HCT116 (cell line): ENCODE measurements around the gene GDPD5. TPM values are rescaled to one million over a fixed set of nuclear protein-coding genes. Genes with fewer than 3 reads are reported as not detected.

ENCODE experiments used
- ATAC-seq: fragments of 200-7000 bp; cut with Tn5 transposase; 2 replicates; pipeline ENCODE4 v1.9.1; 2020; ENCODE audit warnings: mild to moderate bottlenecking, moderate library complexity
- BruUV-seq: library from RNA; stranded (reverse); fragments of 400-500 nt; replicated peaks from 2 replicates; lab custom pipeline; 2021; lab: Mats Ljungman, UMichigan
- CTCF ChIA-PET: fragments of 300-600 bp; sonication (Branson Sonifier 250); formaldehyde crosslinking; loops from one replicate; lab custom pipeline; 2021; ENCODE audit warnings: antibody characterized with exemption; lab: Charles Lee
- POLR2A ChIA-PET: fragments of 300-600, 350-600 bp; sonication (Branson Sonifier 250); formaldehyde crosslinking; loops from one replicate; lab custom pipeline; 2021; ENCODE audit warnings: antibody characterized with exemption; lab: Charles Lee
- RAD21 ChIA-PET, 2 experiments: fragments of 300-600 bp; sonication (Branson Sonifier 250); formaldehyde crosslinking; loops; one replicate each; lab custom pipeline; 2023; ENCODE audit warnings: low total read pairs in 2 of 2; ENCODE audit not compliant: uncharacterized antibody in 2 of 2, unreplicated experiment in 2 of 2, low non-redundant PET in 1 of 2; lab: Charles Lee
- DNase-seq: peaks from one replicate; pipeline ENCODE4 v3.0.0-alpha.2; 2010; ENCODE audit warnings: low read depth, low spot score
- H2AFZ ChIP-seq: fragments of 200-600 bp; shearing (Covaris generic), sonication (generic); 2 replicates; pipeline ENCODE4 v1.6.1; 2017; ENCODE audit warnings: low read depth, mixed run types, mixed read lengths, antibody characterized with exemption, low read length; ENCODE audit not compliant: poor library complexity, severe bottlenecking
- H3K27ac ChIP-seq: 2 replicates; pipeline ENCODE4 v1.5.1; 2012; ENCODE audit warnings: low read depth, low read length
- H3K27me3 ChIP-seq: fragments of 200-600 bp; sonication (generic); 2 replicates; pipeline ENCODE4 v1.6.1; 2016; ENCODE audit warnings: mixed run types, low read length, mixed read lengths; ENCODE audit not compliant: insufficient read depth
- H3K36me3 ChIP-seq, 2 experiments: fragments of 200-500 bp in 1 of 2; fragments of 200-600 bp in 1 of 2; sonication (Bioruptor generic) in 1 of 2; sonication (generic) in 1 of 2; 2 replicates each; pipeline versions ENCODE4 v1.5.1 to v1.6.1; 2014 to 2016; ENCODE audit warnings: low read length in 2 of 2, inconsistent platforms in 1 of 2, mixed read lengths in 1 of 2, mixed run types in 1 of 2; ENCODE audit not compliant: insufficient read depth in 2 of 2, control insufficient read depth in 1 of 2
- H3K4me1 ChIP-seq, 2 experiments: fragments of 200-600 bp in 1 of 2; sonication (generic) in 1 of 2; 2 replicates each; pipeline versions ENCODE4 v1.5.1 to v1.6.1; 2012 to 2017; ENCODE audit warnings: low read length in 2 of 2, inconsistent platforms in 1 of 2, mild to moderate bottlenecking in 1 of 2, mixed read lengths in 1 of 2, mixed run types in 1 of 2, moderate library complexity in 1 of 2; ENCODE audit not compliant: insufficient read depth in 2 of 2, control insufficient read depth in 1 of 2
- H3K4me2 ChIP-seq: fragments of 200-600 bp; sonication (generic); 2 replicates; pipeline ENCODE4 v1.6.1; 2017; ENCODE audit warnings: mixed run types, low read length, mixed read lengths
- H3K4me3 ChIP-seq, 2 experiments: fragments of 200-600 bp in 1 of 2; sonication (generic) in 1 of 2; replicated peaks in 1 of 2; 2 replicates each; pipeline ENCODE4 v1.5.1; 2011 to 2016; ENCODE audit warnings: low read length in 2 of 2, control low read depth in 1 of 2, low read depth in 1 of 2, mild to moderate bottlenecking in 1 of 2, mixed read lengths in 1 of 2, mixed run types in 1 of 2
- H3K79me2 ChIP-seq: fragments of 200-600 bp; sonication (generic); 2 replicates; pipeline ENCODE4 v1.6.1; 2017; ENCODE audit warnings: mild to moderate bottlenecking, mixed run types, low read length, moderate library complexity, mixed read lengths; ENCODE audit not compliant: insufficient read depth
- H3K9ac ChIP-seq: fragments of 200-600 bp; sonication (generic); 2 replicates; pipeline ENCODE4 v1.6.1; 2016; ENCODE audit warnings: low read length, mixed read lengths
- H3K9me2 ChIP-seq: fragments of 200-600 bp; sonication (generic), shearing (Covaris generic); 2 replicates; pipeline ENCODE4 v1.6.1; 2017; ENCODE audit warnings: mixed run types, mild to moderate bottlenecking, moderate library complexity; ENCODE audit not compliant: insufficient read depth
- H3K9me3 ChIP-seq, 2 experiments: fragments of 200-500 bp in 1 of 2; fragments of 200-600 bp in 1 of 2; sonication (Bioruptor generic) in 1 of 2; sonication (generic) in 1 of 2; 2 replicates each; pipeline ENCODE4 v1.6.1; 2014 to 2017; ENCODE audit warnings: low read length in 2 of 2, mixed read lengths in 2 of 2, inconsistent platforms in 1 of 2, low read depth in 1 of 2, mild to moderate bottlenecking in 1 of 2, mixed run types in 1 of 2, moderate library complexity in 1 of 2; ENCODE audit not compliant: control insufficient read depth in 1 of 2, insufficient read depth in 1 of 2
- H4K20me1 ChIP-seq: fragments of 200-600 bp; sonication (generic), shearing (Covaris generic); 2 replicates; pipeline ENCODE4 v1.6.1; 2017; ENCODE audit warnings: mixed run types, mild to moderate bottlenecking, moderate library complexity; ENCODE audit not compliant: insufficient read depth
- ATF3 ChIP-seq: IDR thresholded peaks from 2 replicates; pipeline ENCODE4 v1.6.1; 2012
- CBX3 ChIP-seq: IDR thresholded peaks from 2 replicates; pipeline ENCODE4 v1.6.1; 2012; ENCODE audit warnings: low read depth
- CEBPB ChIP-seq: IDR thresholded peaks from 2 replicates; pipeline ENCODE4 v1.6.1; 2012; ENCODE audit warnings: low read depth
- EGR1 ChIP-seq: IDR thresholded peaks from 2 replicates; pipeline ENCODE4 v1.6.1; 2012; ENCODE audit warnings: low read depth
- ELF1 ChIP-seq: IDR thresholded peaks from 2 replicates; pipeline ENCODE4 v1.6.1; 2012; ENCODE audit warnings: low read depth, borderline replicate concordance
- FOSL1 ChIP-seq: IDR thresholded peaks from 2 replicates; pipeline ENCODE4 v1.6.1; 2012; ENCODE audit warnings: low read depth
- JUND ChIP-seq: IDR thresholded peaks from 2 replicates; pipeline ENCODE4 v1.6.1; 2012
- POLR2A ChIP-seq: IDR thresholded peaks from 2 replicates; pipeline ENCODE4 v1.7.0; 2011; ENCODE audit warnings: borderline replicate concordance; ENCODE audit not compliant: insufficient read depth, insufficient read length; ENCODE audit errors: extremely low read depth
- POLR2AphosphoS5 ChIP-seq: IDR thresholded peaks from 2 replicates; pipeline ENCODE4 v1.6.1; 2011; ENCODE audit warnings: mild to moderate bottlenecking, low read depth, low read length, moderate library complexity
- RAD21 ChIP-seq: IDR thresholded peaks from 2 replicates; pipeline ENCODE4 v1.6.1; 2012; ENCODE audit warnings: low read depth, mild to moderate bottlenecking
- REST ChIP-seq: IDR thresholded peaks from 2 replicates; pipeline ENCODE4 v1.6.1; 2012; ENCODE audit warnings: low read depth
- SP1 ChIP-seq: IDR thresholded peaks from 2 replicates; pipeline ENCODE4 v1.6.1; 2012; ENCODE audit warnings: low read depth
- TCF7L2 ChIP-seq: IDR thresholded peaks from 2 replicates; pipeline ENCODE4 v1.7.0; 2011; ENCODE audit warnings: borderline replicate concordance, inconsistent platforms; ENCODE audit not compliant: insufficient read depth, insufficient read length; ENCODE audit errors: extremely low read depth
- ZBTB33 ChIP-seq: IDR thresholded peaks from 2 replicates; pipeline ENCODE4 v1.6.1; 2011; ENCODE audit warnings: mild to moderate bottlenecking, low read length, moderate library complexity; ENCODE audit not compliant: insufficient replicate concordance; ENCODE audit errors: extremely low read depth
- ZFX ChIP-seq: fragments of 450-650 bp; IDR thresholded peaks from 2 replicates; pipeline ENCODE4 v1.6.1; 2017
- ZNF274 ChIP-seq: fragments of 200-500 bp; sonication (Bioruptor generic); IDR thresholded peaks from 2 replicates; pipeline ENCODE4 v1.6.1; 2014; ENCODE audit warnings: mild to moderate bottlenecking, low read depth, low read length, inconsistent platforms
- intact Hi-C: fragments of 100-400 bp; cut with micrococcal nuclease; formaldehyde crosslinking; loops from 2 replicates; pipeline ENCODE4 v1.10.0; 2022
- total RNA-seq: library from RNA; stranded (reverse); gene quantifications from one replicate; pipeline ENCODE4 v1.2.1, GENCODE V29; 2021; ENCODE audit not compliant: unreplicated experiment

GDPD5 gene
- total RNA-seq, 1 experiment from 2014 or later = 27.5 TPM

GRCh38 chr11:75449271-75449670 is 76.5 kb downstream of the GDPD5 start:
- no peaks in the 10 kb centered on the region for H3K4me1 ChIP-seq
- H3K4me3 ChIP-seq = no peak overlapping the region
- H3K27me3 ChIP-seq = no peaks in the 10 kb centered on the region
- no peaks in the 10 kb centered on the region for H3K9me3 ChIP-seq
- intact Hi-C loops = loop anchor here (5.0 to 10.0 kb wide), 2 partner anchors 62 to 416 kb away; no protein-coding TSS in a partner anchor
- no peak overlapping the region for H3K4me2 ChIP-seq
- TF ChIP-seq POLR2A (no peak), EGR1 (no peak), ELF1 (no peak), POLR2AphosphoS5 (no peak), CEBPB (no peak), ATF3 (no peak), ZNF274 (no peak), CBX3 (no peak), REST (no peak), SP1 (no peak), RAD21 (no peak), ZBTB33 (no peak), ZFX (no peak), TCF7L2 (no peak), JUND (no peak), FOSL1 (no peak)
- ATAC-seq (no peak), DNase-seq (no peak)
- no peak overlapping the region for H3K27ac ChIP-seq
- H2AFZ ChIP-seq = no peak overlapping the region
- POLR2A ChIA-PET = no interaction called here
- BruUV-seq = no TSS peak
- no peaks in the 10 kb centered on the region for H3K9me2 ChIP-seq
- H3K9ac ChIP-seq = no peak overlapping the region
- no peaks in the 10 kb centered on the region for H4K20me1 ChIP-seq
- no peaks in the 10 kb centered on the region for H3K79me2 ChIP-seq
- CTCF ChIA-PET = no interaction called here
- RAD21 ChIA-PET = no interaction called here
- no peaks in the 10 kb centered on the region; a peak in 1 of 4 replicates for H3K36me3 ChIP-seq
